ENCODE data around the gene DCP1B.

DCP1B gene

GRCh38 chr12:2004113-2004929 lies at the start of gene DCP1B:
Gene DCP1B (minus strand): TSS chr12:2004457. CDS start chr12:2004431, 26 bp downstream.
- peak within 1 kb of the TSS; percentile 85 for H3K4me3 ChIP-seq (ENCODE audit: low read depth, low read length)
- DNase-seq (ENCODE audit: low read depth, low spot score): peak; percentile 99
- TF ChIP-seq CTCF (IDR thresholded peaks at IDR 0.05; ENCODE audit: low read depth, low read length): no peak
- in situ Hi-C loops (cut with HindIII; ENCODE audit: low sequenced_read_pairs): no loop called here

GRCh38 chr12:2053691-2054090 lies 49.4 kb upstream of the DCP1B start:
- peak overlapping the region; percentile 62 for H3K4me3 ChIP-seq (ENCODE audit: low read depth, low read length)
- in situ Hi-C loops (cut with HindIII; ENCODE audit: low sequenced_read_pairs): no loop called here
- DNase-seq (ENCODE audit: low read depth, low spot score): no peak

GRCh38 chr12:2052826-2053678 lies 48.8 kb upstream of the DCP1B start, which contains the start of gene CACNA1C:
Gene CACNA1C (plus strand): TSS chr12:2052987. CDS start chr12:2053563, 576 bp downstream.
- TF ChIP-seq CTCF (IDR thresholded peaks at IDR 0.05; ENCODE audit: low read depth, low read length): peak; percentile 35
- peak; percentile 52 for DNase-seq (ENCODE audit: low read depth, low spot score)
- H3K4me3 ChIP-seq (ENCODE audit: low read depth, low read length): peak within 1 kb of the TSS; percentile 62
- in situ Hi-C loops (cut with HindIII; ENCODE audit: low sequenced_read_pairs): no loop called here

More at GRCh38 chr12:2053691-2054090, 49.4 kb upstream of the DCP1B start:
- no peak for TF ChIP-seq CTCF (IDR thresholded peaks at IDR 0.05; ENCODE audit: low read depth, low read length)

GRCh38 chr12:2051700-2052621 lies 47.7 kb upstream of the DCP1B start:
- in situ Hi-C loops (cut with HindIII; ENCODE audit: low sequenced_read_pairs): no loop called here
- TF ChIP-seq CTCF (IDR thresholded peaks at IDR 0.05; ENCODE audit: low read depth, low read length): no peak
- DNase-seq (ENCODE audit: low read depth, low spot score): no peak
- H3K4me3 ChIP-seq (ENCODE audit: low read depth, low read length): peak overlapping the region; percentile 46

GRCh38 chr12:2049604-2050540 lies 45.6 kb upstream of the DCP1B start:
- no peak for DNase-seq (ENCODE audit: low read depth, low spot score)
- H3K4me3 ChIP-seq (ENCODE audit: low read depth, low read length): no peak overlapping the region
- TF ChIP-seq CTCF (IDR thresholded peaks at IDR 0.05; ENCODE audit: low read depth, low read length): no peak
- in situ Hi-C loops (cut with HindIII; ENCODE audit: low sequenced_read_pairs): no loop called here
